ENCODE measurements around the gene TSPAN9. TPM values are rescaled to one million over a fixed set of nuclear protein-coding genes. Genes with fewer than 3 reads are reported as not detected.

The TSPAN9 gene, protein sequence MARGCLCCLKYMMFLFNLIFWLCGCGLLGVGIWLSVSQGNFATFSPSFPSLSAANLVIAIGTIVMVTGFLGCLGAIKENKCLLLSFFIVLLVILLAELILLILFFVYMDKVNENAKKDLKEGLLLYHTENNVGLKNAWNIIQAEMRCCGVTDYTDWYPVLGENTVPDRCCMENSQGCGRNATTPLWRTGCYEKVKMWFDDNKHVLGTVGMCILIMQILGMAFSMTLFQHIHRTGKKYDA
- total RNA-seq, result 37.9 and 121 TPM in 2 replicates

DNA sequence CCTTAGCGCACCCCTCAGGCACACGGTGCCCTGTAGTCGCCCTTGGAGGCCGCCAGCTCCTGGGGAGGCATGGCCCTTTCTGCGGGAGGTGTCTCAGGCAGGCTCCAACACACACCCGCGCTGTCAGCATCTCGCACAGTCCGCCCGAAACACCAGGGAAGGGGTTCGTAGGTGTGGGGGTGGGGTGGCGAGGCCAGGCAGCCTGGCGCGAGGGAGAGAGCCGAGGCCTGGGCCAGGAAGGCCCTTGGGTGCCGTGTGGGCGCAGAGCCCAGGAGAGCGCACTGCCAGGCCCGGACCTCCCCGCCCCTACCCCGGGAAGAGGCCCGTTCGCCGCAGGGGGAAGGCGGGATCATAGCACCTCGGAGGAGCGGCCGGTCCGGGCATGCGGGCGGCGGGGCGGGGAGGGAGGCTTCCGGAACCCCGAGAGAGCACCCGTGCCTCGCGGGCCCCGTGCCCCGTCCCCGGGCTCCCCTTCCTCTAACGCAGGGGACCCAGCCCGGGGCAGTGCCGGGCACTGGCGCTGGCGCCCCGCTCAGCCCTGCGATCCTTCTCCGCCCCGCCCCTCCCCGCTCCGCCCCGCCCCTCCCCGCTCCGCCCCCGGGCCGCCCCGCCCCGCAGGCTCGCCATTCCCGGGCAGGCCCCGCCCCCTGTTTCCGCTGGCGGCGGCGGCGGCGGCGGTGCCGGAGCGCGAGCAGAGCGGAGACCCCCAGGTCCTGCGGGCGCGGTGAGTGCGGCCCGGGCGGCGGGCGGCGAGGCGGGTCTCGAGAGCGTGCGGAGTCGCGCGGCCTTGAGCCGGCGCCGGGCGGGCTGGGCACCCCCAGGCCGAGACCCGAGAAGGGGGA lies at the start of gene TSPAN9:
TSPAN9 (plus strand) TSS at position 650 of the 842 bp plus-strand sequence. CDS start 123,815 bp downstream, outside the sequence.

Other genes with a start within 250 kb of the TSPAN9 start
- not detected in 2 replicates for gene NRIP2, start 242.3 kb upstream of the TSPAN9 start, total RNA-seq
- gene TEX52, start 220.3 kb upstream of the TSPAN9 start, total RNA-seq, result not detected in 2 replicates
- 8.9 and 10.2 TPM in 2 replicates for gene FOXM1, start 200.2 kb upstream of the TSPAN9 start, total RNA-seq
- 16.2 and 17.2 TPM in 2 replicates for gene RHNO1, start 200.2 kb upstream of the TSPAN9 start, total RNA-seq
- 9.9 and 15.7 TPM in 2 replicates for gene TULP3, start 186.5 kb upstream of the TSPAN9 start, total RNA-seq
- gene TEAD4, start 118.0 kb upstream of the TSPAN9 start, total RNA-seq, result 17.6 and 19.3 TPM in 2 replicates